Testis (tissue), 3 donors: ENCODE results near the gene RFT1. TPM values are rescaled to one million over a fixed set of nuclear protein-coding genes. Genes with fewer than 3 reads are reported as not detected.

Source experiments
- DNase-seq: peaks from one replicate; pipeline ENCODE4 v3.0.0-alpha.2; 2019
- H3K27ac ChIP-seq, 2 donors: fragments of 200-600 bp; sonication (generic); one replicate each; pipeline ENCODE4 v1.5.1; 2019
- H3K27me3 ChIP-seq: fragments of 200-600 bp; sonication (generic); one replicate; pipeline ENCODE4 v1.5.1; 2019
- H3K36me3 ChIP-seq: fragments of 200-600 bp; sonication (generic); one replicate; pipeline ENCODE4 v1.5.1; 2017; ENCODE audit warnings: low read depth; ENCODE audit errors: missing control alignments
- H3K4me1 ChIP-seq: fragments of 200-600 bp; sonication (generic); one replicate; pipeline ENCODE4 v1.5.1; 2019
- H3K4me3 ChIP-seq, 2 donors: fragments of 200-600 bp; sonication (generic); one replicate each; pipeline ENCODE4 v1.5.1; 2017 to 2019
- H3K9me3 ChIP-seq: fragments of 200-600 bp; sonication (generic); one replicate; pipeline ENCODE4 v1.5.1; 2017
- CTCF ChIP-seq, 3 experiments: fragments of 450-650 bp in 2 of 3; fragments of 200-600 bp in 1 of 3; sonication (generic) in 1 of 3; IDR thresholded peaks; one replicate each; pipeline ENCODE4 v1.5.1; 2016 to 2019; ENCODE audit warnings: antibody characterized with exemption in 3 of 3, mild to moderate bottlenecking in 2 of 3, moderate library complexity in 1 of 3
- POLR2A ChIP-seq: fragments of 450-650 bp; IDR thresholded peaks from one replicate; pipeline ENCODE4 v1.6.1; 2017; ENCODE audit warnings: antibody characterized with exemption, mild to moderate bottlenecking, moderate library complexity
- WGBS, 2 donors: methylation state at CpG; one replicate each; pipeline ENCODE4 v1.1.5; 2018; 5-methylcytosine and 5-hydroxymethylcytosine counted together
- intact Hi-C: fragments of 100-400 bp; cut with DNase I; formaldehyde crosslinking; loops from one replicate; pipeline ENCODE4 v1.15.1; 2023; ENCODE audit warnings: low total_unique reads
- polyA plus RNA-seq: library from polyadenylated mRNA; stranded (reverse); fragments of 350-450 nt; fragmentation: Illumina TruSeq; extraction: RNeasy Lipid Tissue Mini Kit (QIAGEN cat#74804); gene quantifications from one replicate; pipeline ENCODE4 v1.2.3, GENCODE V29; 2014; ENCODE audit warnings: low read depth, low replicate concordance; ENCODE audit not compliant: insufficient read depth
- total RNA-seq, 2 donors: library from RNA; depleted of rRNA; stranded (reverse); fragments of >200 nt; gene quantifications; one replicate each; pipeline ENCODE4 v1.2.3, GENCODE V29; 2016

RFT1 gene
- total and polyA plus RNA-seq, 3 donors from 2014 or later: 27.2 to 36.8 (median 33.9) TPM

- intact Hi-C loops: no loop called here
- peaks cover 37% of the 10 kb centered on the region for H3K4me1 ChIP-seq
These were observed 37.4 kb upstream of the RFT1 start for GRCh38 chr3:53167418-53168174.

GRCh38 chr3:53166781-53167291 lies 36.6 kb upstream of the RFT1 start:
- TF ChIP-seq CTCF (IDR thresholded peaks at IDR 0.05): no peak
- TF ChIP-seq POLR2A: no peak
- Histone ChIP-seq H3K4me3 (no peak overlapping the region), H3K27ac (peak overlapping the region in 1 of 2 donors; percentile 45), H3K36me3 (no peaks in the 10 kb centered on the region), H3K9me3 (no peaks in the 10 kb centered on the region), H3K4me1 (peaks cover 44% of the 10 kb centered on the region), H3K27me3 (no peaks in the 10 kb centered on the region)
- peak; percentile 65 for DNase-seq
- WGBS, 2 donors: 29 to 73% methylated on average over 4 to 9 of the region's 9 CpGs
- intact Hi-C loops: no loop called here

More at GRCh38 chr3:53167418-53168174, 37.4 kb upstream of the RFT1 start:
- WGBS, 2 donors: 56 to 76% methylated on average over 7 of the region's 7 CpGs
- no peaks in the 10 kb centered on the region for H3K9me3 ChIP-seq
- no peak for DNase-seq
- H3K27me3 ChIP-seq: no peaks in the 10 kb centered on the region
- H3K27ac ChIP-seq: no peak overlapping the region
- H3K4me3 ChIP-seq: no peak overlapping the region
- TF ChIP-seq CTCF (IDR thresholded peaks at IDR 0.05) (no peak), POLR2A (no peak)
- no peaks in the 10 kb centered on the region for H3K36me3 ChIP-seq

GRCh38 chr3:53166206-53166605 lies 36.0 kb upstream of the RFT1 start:
- peaks cover 44% of the 10 kb centered on the region for H3K4me1 ChIP-seq
- TF ChIP-seq CTCF (IDR thresholded peaks at IDR 0.05) (no peak), POLR2A (no peak)
- WGBS, 2 donors: 77 to 97% methylated on average over 3 to 4 of the region's 4 CpGs
- peak overlapping the region in 1 of 2 donors; percentile 45 for H3K27ac ChIP-seq
- H3K9me3 ChIP-seq: no peaks in the 10 kb centered on the region
- H3K36me3 ChIP-seq: no peaks in the 10 kb centered on the region
- no peaks in the 10 kb centered on the region for H3K27me3 ChIP-seq
- intact Hi-C loops: no loop called here
- no peak for DNase-seq
- no peak overlapping the region for H3K4me3 ChIP-seq

GRCh38 chr3:53164911-53165310 lies 34.7 kb upstream of the RFT1 start:
- intact Hi-C loops: no loop called here
- DNase-seq: no peak
- H3K4me1 ChIP-seq: peaks cover 47% of the 10 kb centered on the region
- no peak overlapping the region for H3K4me3 ChIP-seq
- no peaks in the 10 kb centered on the region for H3K9me3 ChIP-seq
- H3K27me3 ChIP-seq: no peaks in the 10 kb centered on the region
- H3K36me3 ChIP-seq: no peaks in the 10 kb centered on the region
- no peak overlapping the region for H3K27ac ChIP-seq
- WGBS, 2 donors: 60 to 72% methylated on average over 6 to 9 of the region's 9 CpGs
- TF ChIP-seq CTCF (IDR thresholded peaks at IDR 0.05) (no peak), POLR2A (no peak)
